AML-193 (cell line): ENCODE measurements around the gene OLFML1.

ENCODE experiments used
- DNase-seq, 2 experiments: peaks; one replicate each; lab custom pipeline; 2025; lab: John Stamatoyannopoulos, UW

Gene OLFML1

GRCh38 chr11:7485186-7486097, at the start of gene OLFML1:
Gene OLFML1, plus strand, starts transcription at chr11:7485506. Its CDS starts 370 bp downstream, at chr11:7485876.
- no peak for DNase-seq

- no peak for DNase-seq
Observed at GRCh38 chr11:7436146-7436545, 49.2 kb upstream of the OLFML1 start.

- DNase-seq, result peak; percentile 59 to 77
Observed at GRCh38 chr11:7436657-7437056, 48.6 kb upstream of the OLFML1 start.

- no peak for DNase-seq
Observed at GRCh38 chr11:7437696-7438095, 47.6 kb upstream of the OLFML1 start.

- no peak for DNase-seq
Observed at GRCh38 chr11:7439746-7440320, 45.5 kb upstream of the OLFML1 start.

GRCh38 chr11:7442588-7443215, 42.6 kb upstream of the OLFML1 start:
- DNase-seq, result peak; percentile 9 to 49

GRCh38 chr11:7444091-7444981, 41.0 kb upstream of the OLFML1 start:
- DNase-seq, result no peak

- no peak for DNase-seq
Observed at GRCh38 chr11:7445564-7445963, 39.7 kb upstream of the OLFML1 start.

- DNase-seq, result no peak
Observed at GRCh38 chr11:7448201-7448600, 37.1 kb upstream of the OLFML1 start.

- peak in 1 of 2 experiments; percentile 12 for DNase-seq
Observed at GRCh38 chr11:7449211-7449840, 36.0 kb upstream of the OLFML1 start.

- DNase-seq, result no peak
Observed at GRCh38 chr11:7449841-7450214, 35.5 kb upstream of the OLFML1 start.

GRCh38 chr11:7450836-7451235, 34.5 kb upstream of the OLFML1 start:
- no peak for DNase-seq

- DNase-seq, result no peak
Observed at GRCh38 chr11:7451520-7451919, 33.8 kb upstream of the OLFML1 start.

- DNase-seq, result no peak
Observed at GRCh38 chr11:7451952-7452494, 33.3 kb upstream of the OLFML1 start.

GRCh38 chr11:7454854-7455253, 30.5 kb upstream of the OLFML1 start:
- DNase-seq, result no peak

- DNase-seq, result no peak
Observed at GRCh38 chr11:7457211-7457610, 28.1 kb upstream of the OLFML1 start.

- no peak for DNase-seq
Observed at GRCh38 chr11:7462706-7463105, 22.6 kb upstream of the OLFML1 start.

GRCh38 chr11:7467652-7468051, 17.7 kb upstream of the OLFML1 start:
- no peak for DNase-seq

GRCh38 chr11:7469351-7469865, 15.9 kb upstream of the OLFML1 start:
- DNase-seq, result no peak

- no peak for DNase-seq
Observed at GRCh38 chr11:7471071-7471470, 14.2 kb upstream of the OLFML1 start.

- no peak for DNase-seq
Observed at GRCh38 chr11:7473717-7474116, 11.6 kb upstream of the OLFML1 start.
